Common myeloid progenitor, CD34-positive (primary cell): ENCODE measurements around the gene AP1M1.

Source experiments
- CTCF ChIA-PET: fragments of 350-600 bp; sonication (Branson Sonifier 250); formaldehyde crosslinking; loops from one replicate; lab custom pipeline; 2021; ENCODE audit warnings: antibody characterized with exemption; lab: Charles Lee
- POLR2A ChIA-PET: fragments of 350-600 bp; sonication (Branson Sonifier 250); formaldehyde crosslinking; loops from one replicate; lab custom pipeline; 2021; ENCODE audit warnings: antibody characterized with exemption; lab: Charles Lee
- DNase-seq, 3 donors: peaks; one replicate each; pipeline versions ENCODE4 v3.0.0 to v3.0.0-alpha.2; 2013
- H3K27ac ChIP-seq, 2 experiments: 1 replicate in 1 of 2; 2 replicates in 1 of 2; pipeline ENCODE4 v1.7.0; 2013; ENCODE audit warnings: inconsistent platforms in 2 of 2, low read length in 2 of 2, mild to moderate bottlenecking in 2 of 2, low read depth in 1 of 2, moderate library complexity in 1 of 2; ENCODE audit not compliant: severe bottlenecking in 2 of 2, insufficient read depth in 1 of 2, poor library complexity in 1 of 2
- H3K27me3 ChIP-seq, 5 experiments: replicated peaks in 2 of 5; 1 replicate in 3 of 5; 2 replicates in 2 of 5; pipeline versions ENCODE4 v1.6.1 to v1.7.0; 2013; ENCODE audit warnings: low read length in 4 of 5, mild to moderate bottlenecking in 2 of 5, moderate library complexity in 2 of 5, inconsistent platforms in 1 of 5; ENCODE audit not compliant: insufficient read depth in 5 of 5, control insufficient read depth in 4 of 5
- H3K36me3 ChIP-seq, 4 experiments: 1 replicate in 2 of 4; 2 replicates in 2 of 4; pipeline versions ENCODE4 v1.6.1 to v1.7.0; 2013; ENCODE audit warnings: low read length in 3 of 4, control low read depth in 1 of 4, mild to moderate bottlenecking in 1 of 4; ENCODE audit not compliant: control insufficient read depth in 4 of 4, insufficient read depth in 4 of 4
- H3K4me1 ChIP-seq, 4 experiments: 1 replicate in 3 of 4; 2 replicates in 1 of 4; pipeline versions ENCODE4 v1.6.1 to v1.7.1; 2013; ENCODE audit warnings: low read length in 3 of 4, mild to moderate bottlenecking in 3 of 4, control low read depth in 1 of 4, inconsistent platforms in 1 of 4, moderate library complexity in 1 of 4; ENCODE audit not compliant: control insufficient read depth in 4 of 4, insufficient read depth in 4 of 4; ENCODE audit errors: control extremely low read depth in 1 of 4
- H3K4me3 ChIP-seq, 7 experiments: 1 replicate in 4 of 7; 2 replicates in 3 of 7; pipeline versions ENCODE4 v1.5.1 to v1.7.0; 2013; ENCODE audit warnings: mild to moderate bottlenecking in 7 of 7, low read length in 6 of 7, moderate library complexity in 6 of 7, inconsistent platforms in 2 of 7, low read depth in 2 of 7, control low read depth in 1 of 7; ENCODE audit not compliant: insufficient read depth in 4 of 7, control insufficient read depth in 1 of 7; ENCODE audit errors: extremely low read depth in 1 of 7
- H3K9me3 ChIP-seq, 5 experiments: 1 replicate in 4 of 5; 2 replicates in 1 of 5; pipeline versions ENCODE4 v1.6.1 to v1.7.1; 2013; ENCODE audit warnings: low read length in 4 of 5, mild to moderate bottlenecking in 2 of 5, inconsistent platforms in 1 of 5, low read depth in 1 of 5, moderate library complexity in 1 of 5; ENCODE audit not compliant: control insufficient read depth in 4 of 5, insufficient read depth in 2 of 5; ENCODE audit errors: control extremely low read depth in 1 of 5
- WGBS: methylation state at CpG from one replicate; pipeline ENCODE4 v1.1.5; 2013; ENCODE audit not compliant: insufficient coverage; 5-methylcytosine and 5-hydroxymethylcytosine counted together

The AP1M1 gene

DNA sequence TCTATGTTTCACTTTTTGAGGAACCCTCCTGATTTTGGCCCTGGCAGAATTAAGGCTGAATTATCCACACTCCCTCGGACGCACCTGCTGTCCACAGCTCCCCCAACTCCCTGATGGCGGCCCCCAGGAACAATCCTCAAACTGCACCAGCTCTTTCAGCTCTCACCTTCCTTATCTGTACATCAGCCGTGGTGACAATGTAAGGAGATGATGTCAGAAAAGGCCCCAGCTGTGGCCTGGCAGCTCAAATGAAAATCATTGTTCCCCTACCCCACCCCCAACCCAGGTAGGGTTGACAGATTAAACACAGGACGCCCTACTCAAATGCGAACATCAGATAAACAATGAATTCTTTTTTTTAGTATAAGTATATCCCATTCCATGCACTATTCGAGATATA is 91.9 kb downstream of the AP1M1 start:
- ChIA-PET CTCF (interaction anchor here (0.6 kb wide), 1 partner anchor 444 kb away, joined by 4 read pairs; no protein-coding TSS in a partner anchor), POLR2A (no interaction called here)
- DNase-seq, result no peak
- Histone ChIP-seq H3K9me3 (no peaks in the 10 kb centered on the region), H3K4me1 (peaks cover 0 to 23% (median 15%) of the 10 kb centered on the region in 4 experiments), H3K4me3 (no peak overlapping the region), H3K27me3 (no peaks in the 10 kb centered on the region), H3K36me3 (no peaks in the 10 kb centered on the region), H3K27ac (no peak overlapping the region)
- WGBS, result 94% methylated on average over 2 of the region's 7 CpGs

DNA sequence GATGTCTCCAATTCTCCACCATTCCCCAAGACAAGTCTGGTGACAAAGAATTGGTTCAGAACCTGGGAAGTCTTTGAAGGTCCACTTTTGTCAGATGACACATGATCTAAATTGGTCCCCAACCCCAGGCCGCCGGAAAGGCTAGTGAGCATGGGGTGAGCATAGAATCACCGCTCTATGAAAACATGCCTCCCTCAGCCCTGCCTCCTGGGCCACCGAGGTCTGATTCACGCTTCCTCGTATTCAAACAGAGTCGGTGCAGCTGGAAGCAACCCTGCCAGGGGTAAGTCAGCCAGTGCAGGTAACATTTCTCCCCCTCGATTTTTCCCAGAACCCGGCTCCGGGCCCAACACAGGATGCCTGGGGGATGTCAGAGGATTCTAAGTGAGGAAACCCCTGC is 93.0 kb downstream of the AP1M1 start:
- WGBS, result 92% methylated on average over 8 of the region's 10 CpGs
- H3K9me3 ChIP-seq, result no peaks in the 10 kb centered on the region
- H3K27me3 ChIP-seq, result no peaks in the 10 kb centered on the region
- POLR2A ChIA-PET, result no interaction called here
- no peak for DNase-seq
- H3K4me3 ChIP-seq, result no peak overlapping the region
- no peaks in the 10 kb centered on the region for H3K36me3 ChIP-seq
- H3K27ac ChIP-seq, result no peak overlapping the region
- CTCF ChIA-PET, result interaction anchor here (1.2 kb wide), 1 partner anchor 89 kb away, joined by 3 read pairs; no protein-coding TSS in a partner anchor
- H3K4me1 ChIP-seq, result peaks cover 0 to 15% (median 11%) of the 10 kb centered on the region in 4 experiments

- ChIA-PET CTCF (interaction anchor here (0.9 to 1.7 kb wide), 2 partner anchors 26 to 48 kb away, joined by 3 to 5 read pairs; no protein-coding TSS in a partner anchor), POLR2A (no interaction called here)
- Histone ChIP-seq H3K27ac (no peak overlapping the region), H3K4me3 (no peak overlapping the region), H3K36me3 (no peaks in the 10 kb centered on the region), H3K9me3 (no peaks in the 10 kb centered on the region), H3K4me1 (peaks cover 0 to 2% (median 0%) of the 10 kb centered on the region in 4 experiments), H3K27me3 (peaks cover 0 to 3% (median 0%) of the 10 kb centered on the region in 5 experiments)
- WGBS, result over 99% methylated on average over 15 of the region's 27 CpGs
- DNase-seq, result no peak
These were observed 95.7 kb downstream of the AP1M1 start for GRCh38 chr19:16293118-16294091.

DNA sequence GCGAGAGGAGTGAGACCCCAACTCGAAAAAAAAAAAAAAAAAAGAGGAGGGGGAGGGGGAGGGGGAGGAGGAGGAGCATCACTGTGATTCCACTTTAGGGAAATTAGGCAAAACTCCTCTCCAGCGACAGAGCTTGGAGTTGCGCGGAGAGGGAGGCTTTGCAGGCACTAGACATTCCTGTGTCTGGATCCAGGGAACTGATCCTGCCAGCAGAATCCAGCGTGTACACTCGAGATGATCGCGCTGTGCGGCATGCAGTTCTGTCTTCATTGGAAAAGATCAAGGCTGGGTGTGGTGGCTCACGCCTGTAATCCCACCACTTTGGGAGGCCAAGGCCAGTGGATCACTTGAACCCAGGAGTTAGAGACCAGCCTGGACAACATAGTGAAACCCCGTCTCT is 97.3 kb downstream of the AP1M1 start:
- H3K4me1 ChIP-seq, result peaks cover 0 to 2% (median 0%) of the 10 kb centered on the region in 4 experiments
- H3K27me3 ChIP-seq, result peaks cover 0 to 3% (median 0%) of the 10 kb centered on the region in 5 experiments
- H3K36me3 ChIP-seq, result no peaks in the 10 kb centered on the region
- H3K9me3 ChIP-seq, result no peaks in the 10 kb centered on the region
- no peak overlapping the region for H3K27ac ChIP-seq
- no peak overlapping the region for H3K4me3 ChIP-seq
- 91% methylated on average over 10 of the region's 12 CpGs for WGBS
- ChIA-PET POLR2A (interaction anchor here (0.6 kb wide), 1 partner anchor 24 kb away, joined by 4 read pairs; no protein-coding TSS in a partner anchor), CTCF (no interaction called here)
- no peak for DNase-seq
